Gastroesophageal sphincter (tissue), 4 donors: Measurements from ENCODE around the gene MAGT1. TPM values are rescaled to one million over a fixed set of nuclear protein-coding genes. Genes with fewer than 3 reads are reported as not detected.
A peak's percentile ranks its signal among the peaks of the same experiment; 100 is the strongest.

ENCODE experiments used
- ATAC-seq: fragments of 150-250 bp; one replicate; pipeline ENCODE4 v1.9.1; 2016; ENCODE audit warnings: mild to moderate bottlenecking, moderate library complexity
- H3K27ac ChIP-seq, 4 donors: fragments of 200-600 bp; sonication (generic) in 3 of 4; 1 replicate in 3 of 4; 2 replicates in 1 of 4; pipeline ENCODE4 v1.5.1; 2016 to 2019
- H3K27me3 ChIP-seq: fragments of 200-600 bp; sonication (generic); one replicate; pipeline ENCODE4 v1.5.1; 2019
- H3K36me3 ChIP-seq, 2 donors: fragments of 200-600 bp; sonication (generic); one replicate each; pipeline ENCODE4 v1.5.1; 2019; ENCODE audit warnings: control low read depth in 1 of 2
- H3K4me1 ChIP-seq, 3 donors: fragments of 200-600 bp; sonication (generic); 1 replicate in 2 of 3; 2 replicates in 1 of 3; pipeline ENCODE4 v1.5.1; 2016 to 2019; ENCODE audit warnings: control low read depth in 2 of 3
- H3K4me3 ChIP-seq, 2 donors: fragments of 200-600 bp; sonication (generic); one replicate each; pipeline ENCODE4 v1.5.1; 2019; ENCODE audit warnings: mild to moderate bottlenecking in 1 of 2, moderate library complexity in 1 of 2
- H3K9me3 ChIP-seq, 3 donors: fragments of 200-600 bp; sonication (generic); one replicate each; pipeline ENCODE4 v1.5.1; 2017 to 2019; ENCODE audit warnings: control low read depth in 2 of 3
- CTCF ChIP-seq, 4 experiments: fragments of 200-600 bp in 2 of 4; fragments of 450-650 bp in 2 of 4; sonication (generic) in 1 of 4; IDR thresholded peaks; one replicate each; pipeline ENCODE4 v1.5.1; 2017 to 2019; ENCODE audit warnings: antibody characterized with exemption in 4 of 4, mild to moderate bottlenecking in 2 of 4, moderate library complexity in 2 of 4
- EP300 ChIP-seq: sonication (generic); formaldehyde crosslinking; IDR thresholded peaks from one replicate; pipeline ENCODE4 v1.6.1; 2017; ENCODE audit warnings: antibody characterized with exemption, mild to moderate bottlenecking
- POLR2A ChIP-seq, 2 donors: fragments of 450-650 bp; IDR thresholded peaks; one replicate each; pipeline ENCODE4 v1.6.1; 2017; ENCODE audit warnings: antibody characterized with exemption in 2 of 2, mild to moderate bottlenecking in 2 of 2, moderate library complexity in 1 of 2
- POLR2AphosphoS5 ChIP-seq: sonication (generic); formaldehyde crosslinking; IDR thresholded peaks from one replicate; pipeline ENCODE4 v1.6.1; 2017; ENCODE audit warnings: antibody characterized with exemption
- WGBS, 2 donors: methylation state at CpG; one replicate each; pipeline ENCODE4 v1.1.5; 2018; ENCODE audit warnings: low coverage in 1 of 2; 5-methylcytosine and 5-hydroxymethylcytosine counted together
- total RNA-seq, 4 donors: library from RNA; depleted of rRNA; stranded (reverse); fragments of >200 nt; gene quantifications; one replicate each; pipeline ENCODE4 v1.1.0, GENCODE V29; 2016

Gene MAGT1
- total RNA-seq, 4 donors from 2014 or later: 23.6 to 37.8 (median 31.9) TPM

- no peak for TF ChIP-seq CTCF (IDR thresholded peaks at IDR 0.05)
- no peak for TF ChIP-seq EP300
- no peak for TF ChIP-seq POLR2AphosphoS5
- TF ChIP-seq POLR2A (IDR thresholded peaks at IDR 0.05): no peak
- Histone ChIP-seq H3K36me3 (no peaks in the 10 kb centered on the region), H3K4me1 (no peaks in the 10 kb centered on the region), H3K9me3 (no peaks in the 10 kb centered on the region), H3K27ac (no peak overlapping the region), H3K27me3 (no peaks in the 10 kb centered on the region), H3K4me3 (no peak overlapping the region)
- 80 to 85% methylated on average over 1 to 2 of the region's 6 CpGs for WGBS, 2 donors
- ATAC-seq: no peak
Measured at GRCh38 chrX:77793946-77794345, 101.3 kb downstream of the MAGT1 start.

- peak overlapping the region in 1 of 2 donors; percentile 33 for H3K4me3 ChIP-seq
- WGBS, 2 donors: 57 to 60% methylated on average over 1 to 2 of the region's 2 CpGs
Measured at GRCh38 chrX:77788050-77788449, 107.2 kb downstream of the MAGT1 start.

DNA sequence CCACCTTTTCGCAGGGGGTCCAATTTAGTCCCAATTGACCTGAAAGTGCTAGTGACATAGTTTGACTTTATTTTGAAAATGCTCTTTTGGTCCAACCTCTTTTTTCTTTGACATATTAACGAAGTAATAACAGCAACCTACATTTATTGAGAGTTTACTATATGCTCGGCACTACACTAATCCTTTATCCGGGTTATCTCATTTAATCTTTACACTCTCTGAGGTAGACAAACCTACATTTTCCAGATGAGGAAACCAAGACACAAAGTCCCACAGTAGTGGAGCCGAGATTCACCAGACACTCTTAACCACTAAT, 108.9 kb downstream of the MAGT1 start:
- Histone ChIP-seq H3K27ac (peak overlapping the region; percentile 74 to 90 (median 83)), H3K9me3 (no peaks in the 10 kb centered on the region), H3K4me3 (peak overlapping the region; percentile 66 to 67), H3K36me3 (no peaks in the 10 kb centered on the region), H3K27me3 (no peaks in the 10 kb centered on the region), H3K4me1 (peaks cover 0 to 38% (median 0%) of the 10 kb centered on the region in 3 donors)
- TF ChIP-seq EP300 (no peak), POLR2A (IDR thresholded peaks at IDR 0.05) (no peak), POLR2AphosphoS5 (no peak), CTCF (IDR thresholded peaks at IDR 0.05) (no peak)
- WGBS, 2 donors: 16 to 37% methylated on average over 3 to 5 of the region's 5 CpGs
- no peak for ATAC-seq

More at GRCh38 chrX:77788050-77788449, 107.2 kb downstream of the MAGT1 start:
- Histone ChIP-seq H3K36me3 (no peaks in the 10 kb centered on the region), H3K27ac (no peak overlapping the region), H3K9me3 (no peaks in the 10 kb centered on the region), H3K4me1 (peaks cover 0 to 25% (median 0%) of the 10 kb centered on the region in 3 donors), H3K27me3 (no peaks in the 10 kb centered on the region)
- TF ChIP-seq POLR2AphosphoS5 (no peak), CTCF (IDR thresholded peaks at IDR 0.05) (no peak), EP300 (no peak), POLR2A (IDR thresholded peaks at IDR 0.05) (no peak)
- ATAC-seq: no peak

DNA sequence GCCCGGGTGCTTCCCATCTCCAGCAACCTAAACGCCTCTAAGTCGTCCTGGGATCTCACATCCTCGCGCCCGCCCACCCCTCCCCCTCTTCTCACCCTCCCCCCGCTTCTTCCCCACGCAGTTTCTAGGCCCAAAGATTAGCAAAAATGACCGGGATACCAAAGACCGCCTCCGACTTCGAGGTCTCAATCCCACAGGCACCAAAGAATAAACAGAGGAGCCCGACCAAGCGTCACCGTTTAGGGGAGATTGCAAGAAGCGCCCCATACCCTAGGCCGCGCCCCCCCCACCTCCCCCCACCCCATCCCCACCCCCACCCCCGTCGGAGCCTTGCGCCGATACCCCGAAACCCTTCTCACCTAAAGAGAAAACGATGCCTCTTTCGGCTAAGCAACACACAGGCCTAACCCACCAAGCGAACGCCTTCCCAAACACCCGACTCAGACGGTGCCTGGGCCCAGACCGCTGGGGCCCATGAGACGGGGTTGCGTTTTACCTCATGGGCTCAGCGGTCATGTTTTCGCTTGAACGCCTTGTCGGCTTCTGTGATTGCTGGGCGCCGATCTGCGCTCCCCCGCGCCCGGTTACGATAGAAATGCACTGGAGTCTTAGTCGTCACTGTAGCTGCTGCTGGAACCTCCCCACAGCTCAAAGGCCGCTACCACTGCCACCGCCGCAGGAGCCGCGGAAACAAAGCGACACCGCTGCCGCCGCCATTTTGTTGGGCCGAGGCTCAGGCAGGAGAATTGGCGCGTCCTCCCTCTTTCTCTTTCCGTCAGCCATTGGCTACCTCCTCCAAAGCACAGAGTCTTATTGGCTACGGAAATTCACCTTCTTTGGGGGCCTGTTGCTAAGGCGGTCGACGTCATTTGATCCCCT, 109.5 kb downstream of the MAGT1 start, which contains the start of gene ATRX:
Gene ATRX (minus strand): TSS at position 731 of the 879 bp plus-strand sequence. CDS start 215 bp downstream, at position 516.
- Histone ChIP-seq H3K36me3 (no peaks in the 10 kb centered on the region), H3K9me3 (no peaks in the 10 kb centered on the region), H3K27me3 (no peaks in the 10 kb centered on the region), H3K4me1 (peaks cover 0 to 38% (median 0%) of the 10 kb centered on the region in 3 donors), H3K27ac (peak within 1 kb of the TSS; percentile 74 to 90 (median 83)), H3K4me3 (peak within 1 kb of the TSS; percentile 66 to 67)
- 0 to 20% methylated on average over 1 of the region's 61 CpGs for WGBS, 2 donors
- peak; percentile 93 for ATAC-seq
- TF ChIP-seq POLR2A (IDR thresholded peaks at IDR 0.05) (peak in 1 of 2 donors; percentile 20), CTCF (IDR thresholded peaks at IDR 0.05) (no peak)

GRCh38 chrX:77779695-77780094, 115.5 kb downstream of the MAGT1 start:
- H3K4me3 ChIP-seq: no peak overlapping the region
- 42 to 81% methylated on average over 3 of the region's 3 CpGs for WGBS, 2 donors
- no peak for TF ChIP-seq POLR2AphosphoS5
- no peak for TF ChIP-seq CTCF (IDR thresholded peaks at IDR 0.05)
- no peak for TF ChIP-seq EP300
- no peak for TF ChIP-seq POLR2A (IDR thresholded peaks at IDR 0.05)

More at GRCh38 chrX:77779695-77780094, 115.5 kb downstream of the MAGT1 start:
- no peaks in the 10 kb centered on the region for H3K36me3 ChIP-seq
- H3K4me1 ChIP-seq: peaks cover 0 to 47% (median 0%) of the 10 kb centered on the region in 3 donors
- H3K27ac ChIP-seq: no peak overlapping the region
- no peaks in the 10 kb centered on the region for H3K27me3 ChIP-seq
- ATAC-seq: no peak
- no peaks in the 10 kb centered on the region for H3K9me3 ChIP-seq
